ENCODE results near the gene HNRNPUL2.

The HNRNPUL2 gene

GRCh38 chr11:62727165-62727871, at the start of gene HNRNPUL2:
Gene HNRNPUL2 (minus strand): TSS chr11:62727457. CDS start chr11:62727156, 301 bp downstream.
- H3K27ac ChIP-seq: peak within 1 kb of the TSS; percentile 97
- no peak for TF ChIP-seq CTCF (conservative IDR thresholded peaks at IDR 0.05)
- peak; percentile 61 for TF ChIP-seq ZFX (IDR thresholded peaks at IDR 0.05)

GRCh38 chr11:62775646-62776045, 48.4 kb upstream of the HNRNPUL2 start:
- TF ChIP-seq ZFX (IDR thresholded peaks at IDR 0.05) (no peak), CTCF (conservative IDR thresholded peaks at IDR 0.05) (no peak)
- no peak overlapping the region for H3K27ac ChIP-seq

GRCh38 chr11:62774407-62774806, 47.1 kb upstream of the HNRNPUL2 start:
- H3K27ac ChIP-seq: no peak overlapping the region
- TF ChIP-seq ZFX (IDR thresholded peaks at IDR 0.05) (no peak), CTCF (conservative IDR thresholded peaks at IDR 0.05) (no peak)

GRCh38 chr11:62771144-62772021, 44.1 kb upstream of the HNRNPUL2 start, which contains the start of gene TAF6L:
Gene TAF6L (plus strand): TSS chr11:62771396. CDS start chr11:62775784, 4,388 bp downstream.
- peak within 1 kb of the TSS; percentile 79 for H3K27ac ChIP-seq
- no peak for TF ChIP-seq ZFX (IDR thresholded peaks at IDR 0.05)
- no peak for TF ChIP-seq CTCF (conservative IDR thresholded peaks at IDR 0.05)

GRCh38 chr11:62770778-62771143, 43.5 kb upstream of the HNRNPUL2 start:
- H3K27ac ChIP-seq: peak overlapping the region; percentile 79
- no peak for TF ChIP-seq CTCF (conservative IDR thresholded peaks at IDR 0.05)
- peak; percentile 60; the same call in 1 of the 2 replicates for TF ChIP-seq ZFX (IDR thresholded peaks at IDR 0.05)

GRCh38 chr11:62760867-62761227, 33.6 kb upstream of the HNRNPUL2 start:
- peak overlapping the region; percentile 80 for H3K27ac ChIP-seq

GRCh38 chr11:62757846-62758788, 30.9 kb upstream of the HNRNPUL2 start:
- H3K27ac ChIP-seq: no peak overlapping the region
- no peak for TF ChIP-seq CTCF (conservative IDR thresholded peaks at IDR 0.05)
- no peak for TF ChIP-seq ZFX (IDR thresholded peaks at IDR 0.05)
